Kasumi-1 (cell line): ENCODE results near the gene GRM8.

ENCODE experiments used
- DNase-seq, 2 experiments: peaks; one replicate each; lab custom pipeline; 2025; lab: John Stamatoyannopoulos, UW

Gene GRM8

GRCh38 chr7:126658684-126659083, 594.1 kb downstream of the GRM8 start:
- no peak for DNase-seq

- no peak for DNase-seq
Observed at GRCh38 chr7:126657599-126658358, 595.0 kb downstream of the GRM8 start.

GRCh38 chr7:126657137-126657536, 595.6 kb downstream of the GRM8 start:
- no peak for DNase-seq

- DNase-seq, result no peak
Observed at GRCh38 chr7:126656165-126656564, 596.6 kb downstream of the GRM8 start.

GRCh38 chr7:126637538-126637937, 615.2 kb downstream of the GRM8 start:
- DNase-seq, result no peak

GRCh38 chr7:126635545-126635944, 617.2 kb downstream of the GRM8 start:
- DNase-seq, result no peak

GRCh38 chr7:126608339-126608776, 644.4 kb downstream of the GRM8 start:
- peak; percentile 5 to 10 for DNase-seq

- no peak for DNase-seq
Observed at GRCh38 chr7:126606331-126606730, 646.4 kb downstream of the GRM8 start.

- no peak for DNase-seq
Observed at GRCh38 chr7:126605553-126605952, 647.2 kb downstream of the GRM8 start.

GRCh38 chr7:126605056-126605455, 647.7 kb downstream of the GRM8 start:
- no peak for DNase-seq

GRCh38 chr7:126589068-126589684, 663.6 kb downstream of the GRM8 start:
- DNase-seq, result no peak

GRCh38 chr7:126578338-126578737, 674.4 kb downstream of the GRM8 start:
- no peak for DNase-seq

- no peak for DNase-seq
Observed at GRCh38 chr7:126574276-126575250, 678.2 kb downstream of the GRM8 start.

GRCh38 chr7:126570845-126571244, 681.9 kb downstream of the GRM8 start:
- no peak for DNase-seq

GRCh38 chr7:126569402-126569801, 683.3 kb downstream of the GRM8 start:
- DNase-seq, result peak; percentile 49 to 56

GRCh38 chr7:126557271-126557670, 695.5 kb downstream of the GRM8 start:
- DNase-seq, result no peak

- DNase-seq, result no peak
Observed at GRCh38 chr7:126541406-126541805, 711.3 kb downstream of the GRM8 start.

- DNase-seq, result no peak
Observed at GRCh38 chr7:126535176-126535575, 717.6 kb downstream of the GRM8 start.

GRCh38 chr7:126533715-126534114, 719.0 kb downstream of the GRM8 start:
- DNase-seq, result no peak

GRCh38 chr7:126529833-126530232, 722.9 kb downstream of the GRM8 start:
- DNase-seq, result no peak

GRCh38 chr7:126529254-126529653, 723.5 kb downstream of the GRM8 start:
- DNase-seq, result peak; percentile 18 to 43

GRCh38 chr7:126525906-126526305, 726.8 kb downstream of the GRM8 start:
- no peak for DNase-seq
